Spinal cord (tissue), 10 donors: ENCODE results near the gene ARHGAP10. TPM values are rescaled to one million over a fixed set of nuclear protein-coding genes. Genes with fewer than 3 reads are reported as not detected.
A peak's percentile ranks its signal among the peaks of the same experiment; 100 is the strongest.

Source experiments
- DNase-seq, 6 donors: peaks; one replicate each; pipeline versions ENCODE4 v3.0.0 to v3.0.0-alpha.2; 2013 to 2015; ENCODE audit warnings: low spot score in 6 of 6, low read depth in 4 of 6
- H3K27ac ChIP-seq: one replicate; pipeline ENCODE4 v1.5.1; 2013; ENCODE audit warnings: low read depth, low read length, control low read depth
- H3K27me3 ChIP-seq: one replicate; pipeline ENCODE4 v1.6.1; 2013; ENCODE audit warnings: low read length; ENCODE audit not compliant: control insufficient read depth, insufficient read depth
- H3K36me3 ChIP-seq: one replicate; pipeline ENCODE4 v1.6.1; 2013; ENCODE audit warnings: low read length; ENCODE audit not compliant: control insufficient read depth, insufficient read depth
- H3K4me1 ChIP-seq: one replicate; pipeline ENCODE4 v1.6.1; 2013; ENCODE audit warnings: low read length; ENCODE audit not compliant: control insufficient read depth, insufficient read depth
- H3K4me3 ChIP-seq: one replicate; pipeline ENCODE4 v1.5.1; 2013; ENCODE audit warnings: low read depth, low read length, control low read depth
- H3K9me3 ChIP-seq: one replicate; pipeline ENCODE4 v1.6.1; 2013; ENCODE audit warnings: low read length; ENCODE audit not compliant: control insufficient read depth, insufficient read depth
- WGBS: methylation state at CpG from one replicate; pipeline ENCODE4 v1.1.5; 2013; ENCODE audit warnings: missing lambda C conversion rate; ENCODE audit not compliant: insufficient coverage; 5-methylcytosine and 5-hydroxymethylcytosine counted together
- polyA plus RNA-seq, 2 donors: library from polyadenylated mRNA; unstranded; fragments of 120-200 nt; gene quantifications; one replicate each; pipeline ENCODE4 v1.2.1, GENCODE V29; 2013; ENCODE audit not compliant: insufficient read length in 2 of 2
- total RNA-seq, 2 donors: library from RNA; depleted of rRNA in 1 of 2; stranded (reverse); fragments of 120-200 nt in 1 of 2; fragments of >200 nt in 1 of 2; gene quantifications; one replicate each; pipeline versions ENCODE4 v1.2.3 to v1.2.4, GENCODE V29; 2013 to 2014
- donor health status: healthy.

Gene ARHGAP10
- total and polyA plus RNA-seq, 4 donors, result 6.4 to 27.8 (median 17.4) TPM

DNA sequence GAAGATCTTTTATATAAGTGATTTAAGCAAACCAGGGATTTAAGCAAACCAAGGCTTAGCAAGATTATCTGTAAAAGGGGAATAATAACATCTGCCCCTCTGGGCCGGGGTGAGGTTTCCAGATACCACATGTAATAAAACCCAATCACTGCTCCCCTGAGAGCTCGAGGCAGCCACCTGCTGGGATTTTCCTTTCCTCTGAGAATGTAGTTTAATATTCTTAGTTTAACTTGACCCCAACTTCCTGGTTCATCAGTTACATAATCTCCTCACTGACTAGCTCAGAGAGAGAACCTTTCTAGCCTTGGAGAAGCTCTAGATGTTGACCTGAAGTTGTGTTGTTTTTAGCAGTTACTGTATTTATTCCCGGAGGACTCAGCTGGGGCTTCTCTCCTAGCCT is 322.4 kb downstream of the ARHGAP10 start:
- no peaks in the 10 kb centered on the region for H3K27me3 ChIP-seq
- H3K27ac ChIP-seq, result no peak overlapping the region
- DNase-seq, result no peak
- peaks cover 10% of the 10 kb centered on the region for H3K4me1 ChIP-seq
- no peaks in the 10 kb centered on the region for H3K9me3 ChIP-seq
- no peaks in the 10 kb centered on the region for H3K36me3 ChIP-seq
- WGBS, result no CpG with 5 or more reads among the region's 3 CpGs
- no peak overlapping the region for H3K4me3 ChIP-seq

DNA sequence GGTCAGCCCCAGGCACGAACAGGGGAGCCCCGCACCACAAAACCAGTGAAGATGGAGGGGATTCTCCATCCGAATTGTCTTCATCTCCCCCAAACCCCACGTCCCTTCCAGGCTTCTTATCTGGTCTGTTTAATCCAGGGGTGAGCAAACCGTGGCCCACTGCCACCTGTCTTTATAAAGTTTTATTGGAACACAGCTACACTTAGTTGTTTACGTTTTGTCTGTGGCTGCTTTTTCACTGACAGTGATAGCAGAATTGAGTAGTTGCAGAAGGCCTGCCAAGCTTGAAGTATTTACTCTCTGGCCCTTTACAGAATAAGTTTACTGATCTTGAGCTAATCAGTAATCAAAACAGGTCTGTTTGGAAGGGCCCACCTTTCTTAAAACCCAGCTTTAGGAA is 324.0 kb downstream of the ARHGAP10 start:
- H3K27me3 ChIP-seq, result no peaks in the 10 kb centered on the region
- H3K36me3 ChIP-seq, result no peaks in the 10 kb centered on the region
- no peak overlapping the region for H3K4me3 ChIP-seq
- H3K4me1 ChIP-seq, result peaks cover 15% of the 10 kb centered on the region
- no CpG with 5 or more reads among the region's 6 CpGs for WGBS
- no peak overlapping the region for H3K27ac ChIP-seq
- no peaks in the 10 kb centered on the region for H3K9me3 ChIP-seq
- DNase-seq, result no peak

DNA sequence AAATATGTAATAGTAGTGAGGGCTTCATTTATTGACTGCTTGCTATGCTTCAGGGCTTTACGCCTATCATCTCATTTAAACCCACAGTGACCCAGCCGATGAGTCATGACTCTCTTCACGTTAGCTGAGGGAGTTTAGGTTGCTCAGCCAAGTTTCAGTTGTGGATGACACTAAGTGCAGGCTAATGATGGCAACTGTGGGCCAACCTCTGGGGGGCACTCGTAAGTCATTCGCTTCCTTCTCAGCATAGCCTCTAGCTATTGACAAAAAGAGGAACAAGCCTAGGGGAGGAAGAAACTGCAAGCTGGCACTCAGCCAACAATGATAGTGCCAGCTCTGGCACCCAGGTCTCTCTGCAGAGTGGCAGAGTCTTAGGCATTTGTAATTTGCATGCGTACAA is 325.0 kb downstream of the ARHGAP10 start:
- Histone ChIP-seq H3K9me3 (no peaks in the 10 kb centered on the region), H3K27ac (no peak overlapping the region), H3K27me3 (no peaks in the 10 kb centered on the region), H3K4me1 (peaks cover 15% of the 10 kb centered on the region), H3K36me3 (no peaks in the 10 kb centered on the region), H3K4me3 (no peak overlapping the region)
- peak in 1 of 6 donors; percentile 52 for DNase-seq
- WGBS, result 69% methylated on average over 4 of the region's 6 CpGs

DNA sequence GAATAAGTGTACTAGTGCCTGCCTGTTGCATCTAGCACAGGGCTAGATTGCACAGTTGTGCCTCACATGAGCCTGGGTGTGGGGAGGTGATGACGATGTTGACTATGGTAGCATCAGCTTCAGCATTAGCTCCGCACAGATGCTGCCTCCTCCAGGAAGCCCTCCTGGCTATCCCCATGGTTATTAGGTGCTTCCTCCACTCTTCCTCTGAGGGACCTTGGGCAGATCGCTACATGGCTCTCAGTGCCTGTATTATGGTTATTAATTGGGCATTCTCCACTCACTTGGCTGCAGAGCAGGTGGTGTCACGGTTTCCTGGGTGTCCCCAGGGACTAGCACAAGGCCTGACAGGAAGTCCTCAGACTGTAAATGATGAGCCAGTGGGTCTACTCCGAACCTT is 325.6 kb downstream of the ARHGAP10 start:
- no peak for DNase-seq
- Histone ChIP-seq H3K27me3 (no peaks in the 10 kb centered on the region), H3K36me3 (no peaks in the 10 kb centered on the region), H3K27ac (peak overlapping the region; percentile 47), H3K9me3 (no peaks in the 10 kb centered on the region), H3K4me1 (peaks cover 15% of the 10 kb centered on the region), H3K4me3 (no peak overlapping the region)
- 80% methylated on average over 5 of the region's 5 CpGs for WGBS

DNA sequence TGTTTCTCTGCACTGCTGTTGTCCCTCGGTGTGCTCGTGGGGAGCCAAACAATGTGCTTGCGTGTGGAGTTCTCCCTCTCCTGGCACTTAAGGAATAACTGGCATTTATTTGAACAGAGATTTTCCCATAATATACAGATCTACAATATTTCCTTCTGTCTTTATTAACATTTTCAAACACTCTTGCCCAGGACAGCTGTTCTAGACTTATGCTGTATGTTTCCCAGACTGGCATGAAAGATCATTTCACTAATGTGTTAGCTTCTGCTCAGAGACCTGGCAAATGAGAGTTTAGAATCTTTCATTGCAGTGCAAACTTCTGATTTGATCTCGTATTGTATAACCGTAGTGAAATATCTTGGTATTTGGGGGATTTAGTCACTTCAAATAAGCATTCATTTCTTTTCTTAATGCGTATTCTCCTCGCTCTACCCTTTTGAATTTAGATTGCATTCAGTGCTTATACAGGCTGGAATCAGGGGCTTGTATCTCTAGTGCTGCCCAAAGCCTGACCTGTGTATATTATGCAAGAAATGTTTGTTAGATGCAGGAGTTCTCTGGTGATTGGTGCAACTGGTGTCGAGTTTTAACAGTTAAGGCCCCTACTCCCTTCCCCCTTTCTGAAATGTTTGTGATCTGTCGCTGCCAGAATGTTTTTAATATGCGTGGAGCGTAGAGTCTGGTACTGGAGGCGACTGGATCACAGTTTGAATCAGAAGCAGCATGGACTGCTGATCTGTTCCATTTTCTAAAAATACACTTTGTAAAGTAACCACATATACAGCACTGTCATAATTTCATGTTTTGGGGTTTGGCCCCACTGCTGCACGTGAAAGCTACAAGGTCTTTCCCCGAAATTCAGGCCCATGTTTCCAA is 326.3 kb downstream of the ARHGAP10 start:
- DNase-seq, result peak in 2 of 6 donors; percentile 48 to 68
- WGBS, result 100% methylated on average over 1 of the region's 14 CpGs
- H3K4me3 ChIP-seq, result no peak overlapping the region
- H3K36me3 ChIP-seq, result no peaks in the 10 kb centered on the region
- peak overlapping the region; percentile 47 for H3K27ac ChIP-seq
- H3K27me3 ChIP-seq, result no peaks in the 10 kb centered on the region
- no peaks in the 10 kb centered on the region for H3K9me3 ChIP-seq
- peaks cover 15% of the 10 kb centered on the region for H3K4me1 ChIP-seq

DNA sequence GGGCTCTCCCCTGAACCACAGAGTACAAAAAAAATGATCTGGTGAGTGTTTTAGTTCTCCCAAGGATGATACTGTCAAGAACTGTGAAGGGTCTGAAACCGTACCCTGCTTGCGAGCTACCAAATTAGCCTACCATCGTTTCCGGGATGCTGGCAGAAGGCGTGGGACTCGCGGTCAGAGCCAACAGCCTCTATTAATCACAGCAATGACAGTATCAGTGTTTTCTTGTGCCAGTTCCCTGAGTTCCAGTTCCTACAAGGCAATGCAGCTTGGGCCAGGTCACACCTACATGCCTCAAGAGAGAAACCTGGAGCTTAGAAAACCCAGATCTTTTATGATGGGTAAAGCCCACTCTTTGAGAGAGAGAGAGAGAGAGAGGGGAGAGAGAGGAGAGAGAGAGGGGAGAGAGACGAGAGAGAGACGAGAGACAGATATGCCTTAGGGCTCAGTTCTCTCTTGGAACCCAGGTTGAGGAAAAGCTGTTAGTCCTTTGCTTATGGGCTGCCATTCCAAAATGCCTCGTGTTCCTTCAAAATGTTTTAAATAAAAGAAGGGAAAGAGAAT is 327.8 kb downstream of the ARHGAP10 start:
- no peaks in the 10 kb centered on the region for H3K27me3 ChIP-seq
- H3K9me3 ChIP-seq, result no peaks in the 10 kb centered on the region
- H3K36me3 ChIP-seq, result no peaks in the 10 kb centered on the region
- no peak overlapping the region for H3K4me3 ChIP-seq
- WGBS, result 67% methylated on average over 8 of the region's 10 CpGs
- no peak for DNase-seq
- H3K4me1 ChIP-seq, result peaks cover 15% of the 10 kb centered on the region
- no peak overlapping the region for H3K27ac ChIP-seq

DNA sequence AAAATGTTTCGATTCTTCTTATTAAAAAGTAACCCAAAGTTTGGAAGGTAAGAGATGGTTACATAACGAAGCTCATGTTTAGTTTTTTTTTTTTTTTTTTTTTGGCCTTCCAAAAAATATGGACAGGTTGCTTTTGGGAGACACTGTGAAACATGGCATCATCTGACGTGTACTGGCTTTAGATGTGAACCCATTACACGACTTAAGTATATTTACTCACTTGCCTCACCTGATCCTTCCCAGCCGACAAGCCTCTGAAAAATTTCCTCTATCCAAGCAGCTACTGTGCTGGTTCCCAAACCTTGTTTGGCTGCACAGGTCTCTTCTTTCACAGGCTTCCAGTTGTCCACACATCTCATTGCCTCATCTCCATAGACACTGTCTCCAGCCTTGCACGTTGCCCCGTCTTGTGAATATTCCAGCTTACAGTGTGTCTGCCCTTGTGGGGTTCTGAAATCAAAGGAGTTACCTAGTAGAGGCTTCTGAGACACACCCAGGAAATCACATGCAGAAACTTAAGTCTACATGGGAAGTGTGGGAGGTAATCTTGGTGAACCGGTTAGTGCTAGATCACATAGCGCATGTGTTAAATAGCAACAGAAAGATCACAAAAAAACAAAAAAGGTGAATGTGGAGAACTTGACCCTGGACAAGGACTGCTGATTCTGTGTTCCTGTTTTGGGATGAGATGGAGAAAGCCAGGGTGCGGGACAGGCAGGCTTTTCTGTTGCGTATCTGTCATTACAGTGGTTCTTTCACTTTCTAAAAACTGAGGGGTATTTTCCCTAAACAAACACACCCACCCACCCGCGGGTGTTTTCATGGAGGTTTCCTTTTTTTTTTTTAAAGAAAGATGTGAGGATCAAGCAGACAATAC is 328.6 kb downstream of the ARHGAP10 start:
- H3K9me3 ChIP-seq, result no peaks in the 10 kb centered on the region
- H3K27ac ChIP-seq, result no peak overlapping the region
- H3K36me3 ChIP-seq, result no peaks in the 10 kb centered on the region
- peaks cover 15% of the 10 kb centered on the region for H3K4me1 ChIP-seq
- no peaks in the 10 kb centered on the region for H3K27me3 ChIP-seq
- H3K4me3 ChIP-seq, result no peak overlapping the region
- WGBS, result 85% methylated on average over 5 of the region's 13 CpGs
- no peak for DNase-seq

DNA sequence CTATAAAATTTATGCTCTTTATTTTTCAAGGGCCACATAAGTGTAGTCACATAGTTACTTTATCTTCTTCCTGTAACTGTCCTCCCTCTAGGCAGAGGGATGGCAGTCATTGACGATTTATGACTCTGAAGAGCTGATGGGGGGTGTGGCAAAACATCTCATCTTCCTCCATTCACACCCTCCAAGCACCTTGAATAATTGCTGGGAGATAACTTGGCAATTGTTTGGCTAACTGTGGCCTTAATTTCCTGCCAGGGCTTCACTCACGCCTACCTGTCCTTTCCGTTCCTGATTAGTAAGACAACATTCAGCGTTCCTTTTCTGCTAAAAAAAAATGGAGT is 329.2 kb downstream of the ARHGAP10 start:
- Histone ChIP-seq H3K27ac (no peak overlapping the region), H3K36me3 (no peaks in the 10 kb centered on the region), H3K9me3 (no peaks in the 10 kb centered on the region), H3K27me3 (no peaks in the 10 kb centered on the region), H3K4me3 (no peak overlapping the region), H3K4me1 (peaks cover 15% of the 10 kb centered on the region)
- WGBS, result no CpG with 5 or more reads among the region's 4 CpGs
- DNase-seq, result no peak

DNA sequence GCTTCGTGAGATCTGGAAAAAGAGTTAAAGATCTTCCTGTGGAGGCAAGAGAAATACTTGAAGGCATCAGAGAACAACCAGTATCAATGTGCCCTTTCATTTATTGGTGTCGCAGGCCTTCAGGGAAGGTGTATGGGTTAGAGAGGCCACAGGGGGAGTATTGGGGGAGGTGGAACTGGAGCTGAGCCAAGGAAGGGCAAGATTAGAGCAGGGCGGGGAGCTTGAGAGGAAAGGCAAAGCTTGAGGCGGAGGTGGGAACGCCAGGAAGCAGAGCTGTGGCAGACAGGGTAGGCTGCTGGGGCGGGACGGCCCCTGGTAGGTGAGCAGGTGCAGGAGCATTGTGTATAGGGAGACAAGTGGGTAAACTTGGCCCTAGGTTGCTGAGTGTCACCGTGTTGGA is 329.9 kb downstream of the ARHGAP10 start:
- Histone ChIP-seq H3K27me3 (no peaks in the 10 kb centered on the region), H3K27ac (no peak overlapping the region), H3K36me3 (no peaks in the 10 kb centered on the region), H3K9me3 (no peaks in the 10 kb centered on the region), H3K4me3 (no peak overlapping the region), H3K4me1 (peaks cover 15% of the 10 kb centered on the region)
- 64% methylated on average over 8 of the region's 8 CpGs for WGBS
- no peak for DNase-seq
